H9 (cell line): ENCODE results near the gene ZMYND8. TPM values are rescaled to one million over a fixed set of nuclear protein-coding genes. Genes with fewer than 3 reads are reported as not detected.

Experiments
- DNase-seq: peaks from one replicate; pipeline ENCODE4 v3.0.0-alpha.2; 2017
- H2AFZ ChIP-seq: one replicate; pipeline ENCODE4 v1.6.1; 2013; ENCODE audit warnings: mild to moderate bottlenecking, low read length, control low read depth, moderate library complexity
- H2AK5ac ChIP-seq: 2 replicates; pipeline ENCODE4 v1.6.1; 2013; ENCODE audit warnings: low read length, control low read depth, mixed read lengths; ENCODE audit not compliant: insufficient read length
- H2BK120ac ChIP-seq: one replicate; pipeline ENCODE4 v1.6.1; 2013; ENCODE audit warnings: low read depth, mild to moderate bottlenecking, low read length, control low read depth, inconsistent platforms; ENCODE audit not compliant: poor library complexity, severe bottlenecking
- H2BK12ac ChIP-seq: 2 replicates; pipeline ENCODE4 v1.6.1; 2013; ENCODE audit warnings: low read length, control low read depth, mixed read lengths, low read depth; ENCODE audit not compliant: insufficient read length
- H2BK15ac ChIP-seq: 2 replicates; pipeline ENCODE4 v1.6.1; 2013; ENCODE audit warnings: low read depth, low read length, control low read depth
- H2BK20ac ChIP-seq: one replicate; pipeline ENCODE4 v1.6.1; 2013; ENCODE audit warnings: low read depth, mild to moderate bottlenecking, low read length, control low read depth, inconsistent platforms; ENCODE audit not compliant: poor library complexity, severe bottlenecking
- H2BK5ac ChIP-seq: 2 replicates; pipeline ENCODE4 v1.6.1; 2013; ENCODE audit warnings: low read length, control low read depth, mixed read lengths; ENCODE audit not compliant: insufficient read length
- H3K14ac ChIP-seq: 2 replicates; pipeline ENCODE4 v1.6.1; 2013; ENCODE audit warnings: low read length, control low read depth; ENCODE audit not compliant: insufficient read depth
- H3K18ac ChIP-seq: 2 replicates; pipeline ENCODE4 v1.6.1; 2013; ENCODE audit warnings: low read depth, mild to moderate bottlenecking, mixed read lengths, low read length, control low read depth; ENCODE audit not compliant: insufficient read length
- H3K23ac ChIP-seq: 2 replicates; pipeline ENCODE4 v1.6.1; 2013; ENCODE audit warnings: low read length, control low read depth, mixed read lengths, low read depth; ENCODE audit not compliant: insufficient read length
- H3K23me2 ChIP-seq: 2 replicates; pipeline ENCODE4 v1.6.1; 2013; ENCODE audit warnings: low read depth, mild to moderate bottlenecking, mixed read lengths, low read length, control low read depth; ENCODE audit not compliant: insufficient read length, poor library complexity, severe bottlenecking
- H3K27ac ChIP-seq: 2 replicates; pipeline ENCODE4 v1.5.1; 2013; ENCODE audit warnings: low read length, control low read depth, mixed read lengths, low read depth; ENCODE audit not compliant: insufficient read length
- H3K27me3 ChIP-seq: 2 replicates; pipeline ENCODE4 v1.6.1; 2013; ENCODE audit warnings: low read length, control low read depth, inconsistent platforms; ENCODE audit not compliant: insufficient read depth
- H3K4ac ChIP-seq: 2 replicates; pipeline ENCODE4 v1.6.1; 2013; ENCODE audit warnings: low read depth, mild to moderate bottlenecking, control low read depth, inconsistent platforms, low read length, moderate library complexity
- H3K4me1 ChIP-seq: 2 replicates; pipeline ENCODE4 v1.6.1; 2013; ENCODE audit warnings: low read length, control low read depth, inconsistent platforms; ENCODE audit not compliant: insufficient read depth
- H3K4me2 ChIP-seq: 2 replicates; pipeline ENCODE4 v1.6.1; 2013; ENCODE audit warnings: low read length, control low read depth, mixed read lengths; ENCODE audit not compliant: insufficient read length, insufficient read depth
- H3K56ac ChIP-seq: 2 replicates; pipeline ENCODE4 v1.6.1; 2013; ENCODE audit warnings: low read depth, mild to moderate bottlenecking, mixed read lengths, low read length, control low read depth; ENCODE audit not compliant: insufficient read length
- H3K79me1 ChIP-seq: 2 replicates; pipeline ENCODE4 v1.6.1; 2013; ENCODE audit warnings: low read depth, mild to moderate bottlenecking, moderate library complexity, low read length, control low read depth, inconsistent platforms; ENCODE audit not compliant: insufficient read depth, poor library complexity, severe bottlenecking
- H3K79me2 ChIP-seq: 2 replicates; pipeline ENCODE4 v1.6.1; 2013; ENCODE audit warnings: low read length, control low read depth, inconsistent platforms; ENCODE audit not compliant: insufficient read depth
- H3K9ac ChIP-seq: 2 replicates; pipeline ENCODE4 v1.6.1; 2013; ENCODE audit warnings: low read length, control low read depth, mixed read lengths; ENCODE audit not compliant: insufficient read length; ENCODE audit errors: extremely low read depth
- H3K9me3 ChIP-seq: one replicate; pipeline ENCODE4 v1.6.1; 2013; ENCODE audit warnings: low read depth, low read length, inconsistent platforms; ENCODE audit not compliant: control insufficient read depth
- H3T11ph ChIP-seq: one replicate; pipeline ENCODE4 v1.6.1; 2013; ENCODE audit warnings: mild to moderate bottlenecking, low read length, control low read depth, inconsistent platforms
- H4K20me1 ChIP-seq: one replicate; pipeline ENCODE4 v1.6.1; 2013; ENCODE audit not compliant: control insufficient read depth, insufficient read length, insufficient read depth
- H4K5ac ChIP-seq: 2 replicates; pipeline ENCODE4 v1.6.1; 2013; ENCODE audit warnings: low read depth, mild to moderate bottlenecking, mixed read lengths, low read length, control low read depth; ENCODE audit not compliant: insufficient read length
- H4K8ac ChIP-seq: replicated peaks from 2 replicates; pipeline ENCODE4 v1.6.1; 2013; ENCODE audit warnings: low read length, control low read depth, mixed read lengths, low read depth; ENCODE audit not compliant: insufficient read length
- H4K91ac ChIP-seq: 2 replicates; pipeline ENCODE4 v1.6.1; 2013; ENCODE audit warnings: low read depth, mild to moderate bottlenecking, moderate library complexity, mixed read lengths, low read length, control low read depth; ENCODE audit not compliant: insufficient read length
- H3K27ac Mint-ChIP-seq, 3 experiments: 2 replicates in 2 of 3; 3 replicates in 1 of 3; pipeline ENCODE4 v1.8.0; 2020 to 2021; ENCODE audit warnings: mixed read lengths in 3 of 3, mild to moderate bottlenecking in 1 of 3, moderate library complexity in 1 of 3
- H3K27me3 Mint-ChIP-seq: 2 replicates; pipeline ENCODE4 v1.8.0; 2021; ENCODE audit warnings: low read depth, mild to moderate bottlenecking, moderate library complexity, mixed read lengths
- H3K36me3 Mint-ChIP-seq, 3 experiments: 2 replicates in 2 of 3; 3 replicates in 1 of 3; pipeline ENCODE4 v1.8.0; 2020 to 2021; ENCODE audit warnings: low read depth in 3 of 3, mixed read lengths in 3 of 3; ENCODE audit not compliant: insufficient read depth in 1 of 3
- H3K4me1 Mint-ChIP-seq, 2 experiments: 2 replicates each; pipeline ENCODE4 v1.8.0; 2020; ENCODE audit warnings: mixed read lengths in 2 of 2
- H3K4me3 Mint-ChIP-seq, 2 experiments: 2 replicates in 1 of 2; 3 replicates in 1 of 2; pipeline ENCODE4 v1.8.0; 2020 to 2021; ENCODE audit warnings: mild to moderate bottlenecking in 2 of 2, mixed read lengths in 2 of 2, moderate library complexity in 1 of 2
- H3K9me3 Mint-ChIP-seq, 2 experiments: 2 replicates in 1 of 2; 3 replicates in 1 of 2; pipeline ENCODE4 v1.8.0; 2020; ENCODE audit warnings: mild to moderate bottlenecking in 2 of 2, mixed read lengths in 2 of 2, moderate library complexity in 1 of 2
- CTCF ChIP-seq: fragments of 200-600 bp; sonication (generic); conservative IDR thresholded peaks from 3 replicates; pipeline ENCODE4 v1.8.0; 2021; ENCODE audit warnings: antibody characterized with exemption, mild to moderate bottlenecking
- WGBS: extraction: QIAGEN DNeasy Blood & Tissue Kit; methylation state at CpG from one replicate; pipeline ENCODE4 v1.1.7; 2013; ENCODE audit warnings: missing lambda C conversion rate, low lambda C conversion rate, mixed read lengths; ENCODE audit not compliant: insufficient read length; ENCODE audit errors: extremely low coverage; 5-methylcytosine and 5-hydroxymethylcytosine counted together
- total RNA-seq: library from RNA; stranded (reverse); gene quantifications from 2 replicates; pipeline ENCODE4 v1.2.1, GENCODE V29; 2021

The ZMYND8 gene
- total RNA-seq, 1 experiment from 2014 or later = 158 TPM

GRCh38 chr20:47361057-47361915 is 4.8 kb upstream of the ZMYND8 start:
- Histone ChIP-seq H2AK5ac (no peak overlapping the region), H3K4ac (no peak overlapping the region), H3K18ac (no peak overlapping the region), H3T11ph (no peak overlapping the region), H3K23me2 (no peaks in the 10 kb centered on the region), H3K4me2 (peak overlapping the region; percentile 9), H4K8ac (no peak overlapping the region), H4K5ac (no peak overlapping the region), H3K56ac (no peak overlapping the region), H3K23ac (no peak overlapping the region), H3K14ac (no peak overlapping the region), H2BK5ac (no peak overlapping the region), H3K4me1 (peaks cover 31% of the 10 kb centered on the region; the same call in 1 of the 2 replicates), H2BK15ac (no peak overlapping the region), H2AFZ (no peak overlapping the region), H3K27ac (peak overlapping the region; percentile 94), H2BK20ac (no peak overlapping the region), H3K9ac (no peak overlapping the region), H4K91ac (no peak overlapping the region), H4K20me1 (no peaks in the 10 kb centered on the region), H3K79me1 (peaks cover 2% of the 10 kb centered on the region), H3K9me3 (no peaks in the 10 kb centered on the region), H2BK12ac (no peak overlapping the region), H3K79me2 (peaks cover 40% of the 10 kb centered on the region; the same call in 1 of the 2 replicates), H3K27me3 (no peaks in the 10 kb centered on the region), H2BK120ac (no peak overlapping the region)
- DNase-seq = no peak
- no peak for TF ChIP-seq CTCF
- Mint-ChIP-seq H3K9me3 (no peaks in the 10 kb centered on the region; a peak in 1 of 5 replicates), H3K27ac (peak overlapping the region in 1 of 3 experiments; percentile 99; a peak in 6 of 7 replicates), H3K27me3 (no peaks in the 10 kb centered on the region; the same call in 1 of the 2 replicates), H3K4me3 (peak overlapping the region; percentile 42 to 73), H3K36me3 (peaks cover 14 to 44% (median 28%) of the 10 kb centered on the region in 3 experiments), H3K4me1 (peaks cover 18 to 70% of the 10 kb centered on the region in 2 experiments)
- WGBS = no CpG with 5 or more reads among the region's 18 CpGs
